ENCODE results near the gene RBM28. TPM values are rescaled to one million over a fixed set of nuclear protein-coding genes. Genes with fewer than 3 reads are reported as not detected.
A peak's percentile ranks its signal among the peaks of the same experiment; 100 is the strongest.

Gene RBM28
- total RNA-seq, 1 donor from 2014 or later = 56.7 TPM

GRCh38 chr7:128359336-128359735, 15.6 kb upstream of the RBM28 start:
- Mint-ChIP-seq H3K27me3 (peaks cover 84% of the 10 kb centered on the region), H3K4me1 (ENCODE audit: low read depth) (peaks cover 13% of the 10 kb centered on the region), H3K36me3 (ENCODE audit: insufficient read depth) (no peaks in the 10 kb centered on the region), H3K9me3 (ENCODE audit: low read depth) (no peaks in the 10 kb centered on the region), H3K27ac (no peak overlapping the region), H3K4me3 (ENCODE audit: low read depth) (no peak overlapping the region)
- DNase-seq (ENCODE audit: low spot score, unreplicated experiment) = no peak
- no peak for TF ChIP-seq CTCF (IDR thresholded peaks at IDR 0.05; ENCODE audit: unreplicated experiment)

- peaks cover 84% of the 10 kb centered on the region for H3K27me3 Mint-ChIP-seq
- H3K4me3 Mint-ChIP-seq (ENCODE audit: low read depth) = no peak overlapping the region
- TF ChIP-seq CTCF (IDR thresholded peaks at IDR 0.05; ENCODE audit: unreplicated experiment) = no peak
- H3K9me3 Mint-ChIP-seq (ENCODE audit: low read depth) = no peaks in the 10 kb centered on the region
- H3K27ac Mint-ChIP-seq = no peak overlapping the region
- DNase-seq (ENCODE audit: low spot score, unreplicated experiment) = no peak
- H3K4me1 Mint-ChIP-seq (ENCODE audit: low read depth) = peaks cover 13% of the 10 kb centered on the region
- no peaks in the 10 kb centered on the region for H3K36me3 Mint-ChIP-seq (ENCODE audit: insufficient read depth)
Measured at GRCh38 chr7:128358233-128358632, 14.5 kb upstream of the RBM28 start.

- Mint-ChIP-seq H3K4me3 (ENCODE audit: low read depth) (no peak overlapping the region), H3K4me1 (ENCODE audit: low read depth) (peaks cover 13% of the 10 kb centered on the region), H3K9me3 (ENCODE audit: low read depth) (no peaks in the 10 kb centered on the region), H3K27ac (peak overlapping the region; percentile 80), H3K36me3 (ENCODE audit: insufficient read depth) (no peaks in the 10 kb centered on the region), H3K27me3 (peaks cover 81% of the 10 kb centered on the region)
- no peak for DNase-seq (ENCODE audit: low spot score, unreplicated experiment)
- TF ChIP-seq CTCF (IDR thresholded peaks at IDR 0.05; ENCODE audit: unreplicated experiment) = no peak
Measured at GRCh38 chr7:128357217-128357613, 13.5 kb upstream of the RBM28 start.

GRCh38 chr7:128356546-128357216, 13.0 kb upstream of the RBM28 start:
- no peak overlapping the region for H3K4me3 Mint-ChIP-seq (ENCODE audit: low read depth)
- H3K27ac Mint-ChIP-seq = peak overlapping the region; percentile 80
- peaks cover 10% of the 10 kb centered on the region for H3K4me1 Mint-ChIP-seq (ENCODE audit: low read depth)
- no peaks in the 10 kb centered on the region for H3K36me3 Mint-ChIP-seq (ENCODE audit: insufficient read depth)
- H3K9me3 Mint-ChIP-seq (ENCODE audit: low read depth) = no peaks in the 10 kb centered on the region
- no peak for TF ChIP-seq CTCF (IDR thresholded peaks at IDR 0.05; ENCODE audit: unreplicated experiment)
- no peak for DNase-seq (ENCODE audit: low spot score, unreplicated experiment)
- peaks cover 76% of the 10 kb centered on the region for H3K27me3 Mint-ChIP-seq

GRCh38 chr7:128353610-128354009, 9.9 kb upstream of the RBM28 start:
- Mint-ChIP-seq H3K36me3 (ENCODE audit: insufficient read depth) (no peaks in the 10 kb centered on the region), H3K9me3 (ENCODE audit: low read depth) (no peaks in the 10 kb centered on the region), H3K27me3 (peaks cover 75% of the 10 kb centered on the region), H3K4me1 (ENCODE audit: low read depth) (peaks cover 5% of the 10 kb centered on the region), H3K27ac (no peak overlapping the region), H3K4me3 (ENCODE audit: low read depth) (no peak overlapping the region)
- TF ChIP-seq CTCF (IDR thresholded peaks at IDR 0.05; ENCODE audit: unreplicated experiment) = no peak
- no peak for DNase-seq (ENCODE audit: low spot score, unreplicated experiment)
